ENCODE data around the gene CACNA1G. TPM values are rescaled to one million over a fixed set of nuclear protein-coding genes. Genes with fewer than 3 reads are reported as not detected.
A peak's percentile ranks its signal among the peaks of the same experiment; 100 is the strongest.

CACNA1G gene
- polyA plus RNA-seq, 3 donors from 2014 or later = not detected

DNA sequence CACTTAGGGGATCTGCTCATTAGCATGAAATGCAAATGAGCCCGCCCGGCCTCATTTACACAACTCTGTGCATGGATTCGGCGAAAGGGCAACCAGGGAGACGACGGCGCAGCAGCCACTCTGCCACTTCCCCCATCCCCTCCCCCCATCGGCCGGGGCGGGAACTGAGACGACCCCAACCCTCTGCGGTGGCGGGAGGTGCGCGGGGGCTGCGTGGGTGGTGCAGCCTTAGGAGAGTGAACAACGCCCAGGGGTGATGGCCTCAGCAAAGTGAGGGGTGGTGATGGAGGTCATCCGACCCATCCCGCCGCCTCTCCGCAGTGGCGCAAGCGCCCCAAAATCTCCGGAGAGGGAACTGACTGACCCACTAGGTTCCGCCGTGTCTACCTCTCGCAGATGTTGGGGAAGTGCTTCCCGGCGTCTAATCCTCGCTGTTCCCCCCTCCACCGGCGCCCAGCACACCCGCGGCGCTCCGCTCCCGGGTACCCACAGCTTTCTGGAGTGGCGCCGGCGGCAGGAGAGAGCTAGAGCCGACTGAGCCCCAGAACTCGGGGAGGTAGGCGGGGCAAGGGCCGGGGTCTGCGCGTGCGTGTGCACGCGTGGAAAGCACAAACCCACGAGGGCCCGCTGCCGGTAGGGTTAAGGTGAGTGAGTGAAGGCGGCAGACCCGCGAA lies 1.4 kb upstream of the CACNA1G start:
- peaks cover 0 to 5% (median 5%) of the 10 kb centered on the region in 3 donors for H3K36me3 Mint-ChIP-seq
- no peak for DNase-seq
- H3K27ac Mint-ChIP-seq = no peak overlapping the region
- no peaks in the 10 kb centered on the region for H3K9me3 Mint-ChIP-seq
- H3K27me3 Mint-ChIP-seq (ENCODE audit: low read depth in 3 of 3) = peaks cover 13 to 19% (median 19%) of the 10 kb centered on the region in 3 donors
- H3K4me3 Mint-ChIP-seq = peak overlapping the region; percentile 76 to 84 (median 79)
- peaks cover 16 to 19% of the 10 kb centered on the region in 2 donors for H3K4me1 Mint-ChIP-seq

DNA sequence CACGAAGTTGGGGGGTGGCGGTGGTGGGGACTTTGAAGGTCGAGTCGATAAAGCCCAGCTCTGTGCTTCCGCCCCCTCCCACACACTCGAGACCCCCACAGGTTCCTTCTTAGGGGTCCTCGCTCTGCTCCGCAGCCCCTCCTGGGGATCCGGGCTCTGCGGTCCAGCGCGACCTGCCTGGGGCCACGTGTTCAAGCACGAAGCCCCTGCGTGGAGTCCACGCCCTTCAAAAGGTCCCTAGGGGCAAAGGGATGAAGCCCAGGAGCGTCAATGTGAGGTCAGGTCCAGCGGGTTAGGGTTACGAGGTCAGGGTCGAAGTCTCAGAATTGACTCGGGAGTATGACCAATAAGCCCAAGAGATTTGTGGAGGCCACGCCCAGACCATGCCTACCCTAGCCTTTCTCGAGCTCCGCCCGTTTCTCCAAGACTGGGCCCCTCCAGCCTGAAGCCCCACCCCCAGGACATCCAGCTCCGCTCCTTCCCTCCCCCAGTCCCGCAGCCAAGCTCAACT lies 786 bp upstream of the CACNA1G start:
- Mint-ChIP-seq H3K27me3 (ENCODE audit: low read depth in 3 of 3) (peaks cover 14 to 19% (median 19%) of the 10 kb centered on the region in 3 donors), H3K36me3 (peaks cover 0 to 3% (median 3%) of the 10 kb centered on the region in 3 donors), H3K4me1 (peaks cover 16 to 19% of the 10 kb centered on the region in 2 donors), H3K4me3 (peak overlapping the region; percentile 76 to 84 (median 79)), H3K27ac (no peak overlapping the region), H3K9me3 (no peaks in the 10 kb centered on the region)
- DNase-seq = peak in 1 of 3 donors; percentile 26

DNA sequence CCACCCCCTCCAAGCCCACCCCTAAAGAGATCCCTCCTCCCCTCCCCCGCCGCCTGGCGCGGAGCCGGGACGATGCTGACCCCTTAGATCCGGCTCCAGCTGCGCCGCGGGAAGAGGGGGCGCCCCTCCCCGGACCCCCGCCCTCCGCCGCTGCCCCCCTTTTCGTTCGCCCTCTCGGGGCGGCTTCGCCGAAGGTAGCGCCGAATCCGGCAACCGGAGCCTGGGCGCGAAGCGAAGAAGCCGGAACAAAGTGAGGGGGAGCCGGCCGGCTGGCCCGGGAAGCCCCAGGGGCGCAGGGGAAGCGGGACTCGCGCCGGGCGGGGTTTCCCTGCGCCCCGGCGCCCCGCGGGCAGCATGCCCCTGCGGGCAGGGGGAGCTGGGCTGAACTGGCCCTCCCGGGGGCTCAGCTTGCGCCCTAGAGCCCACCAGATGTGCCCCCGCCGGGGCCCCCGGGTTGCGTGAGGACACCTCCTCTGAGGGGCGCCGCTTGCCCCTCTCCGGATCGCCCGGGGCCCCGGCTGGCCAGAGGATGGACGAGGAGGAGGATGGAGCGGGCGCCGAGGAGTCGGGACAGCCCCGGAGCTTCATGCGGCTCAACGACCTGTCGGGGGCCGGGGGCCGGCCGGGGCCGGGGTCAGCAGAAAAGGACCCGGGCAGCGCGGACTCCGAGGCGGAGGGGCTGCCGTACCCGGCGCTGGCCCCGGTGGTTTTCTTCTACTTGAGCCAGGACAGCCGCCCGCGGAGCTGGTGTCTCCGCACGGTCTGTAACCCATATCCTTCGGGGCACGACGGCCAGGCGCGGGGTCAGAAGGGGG lies 623 bp downstream of the CACNA1G start:
- H3K4me3 Mint-ChIP-seq = peak overlapping the region in 2 of 5 donors; percentile 12 to 14
- no peaks in the 10 kb centered on the region for H3K9me3 Mint-ChIP-seq
- H3K27ac Mint-ChIP-seq = no peak overlapping the region
- no peaks in the 10 kb centered on the region for H3K36me3 Mint-ChIP-seq
- peaks cover 16 to 19% of the 10 kb centered on the region in 2 donors for H3K4me1 Mint-ChIP-seq
- no peak for DNase-seq
- peaks cover 17 to 27% (median 19%) of the 10 kb centered on the region in 3 donors for H3K27me3 Mint-ChIP-seq (ENCODE audit: low read depth in 3 of 3)

DNA sequence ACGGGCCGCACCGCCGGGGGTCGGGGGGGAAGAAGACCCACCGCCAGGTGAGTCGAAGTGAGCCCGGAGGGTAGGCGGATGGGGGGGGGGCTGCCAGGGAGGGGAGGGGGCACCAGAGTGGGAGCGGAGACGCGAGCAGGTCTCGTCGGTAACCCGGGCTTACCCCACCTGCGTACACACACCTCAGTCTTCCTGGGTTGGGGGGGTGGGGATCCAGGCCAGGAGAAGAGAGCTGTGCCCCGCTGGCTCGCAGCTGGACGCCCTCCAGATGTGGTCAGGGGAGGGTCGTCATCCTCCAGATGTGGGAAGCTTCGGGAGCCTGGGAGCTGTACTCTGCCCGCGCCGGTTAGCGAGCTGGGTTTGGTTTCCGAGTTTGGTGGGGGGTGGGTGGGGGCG lies 1.2 kb downstream of the CACNA1G start:
- no peaks in the 10 kb centered on the region for H3K36me3 Mint-ChIP-seq
- peaks cover 16 to 19% of the 10 kb centered on the region in 2 donors for H3K4me1 Mint-ChIP-seq
- H3K9me3 Mint-ChIP-seq = no peaks in the 10 kb centered on the region
- H3K27me3 Mint-ChIP-seq (ENCODE audit: low read depth in 3 of 3) = peaks cover 17 to 31% (median 19%) of the 10 kb centered on the region in 3 donors
- H3K27ac Mint-ChIP-seq = no peak overlapping the region
- H3K4me3 Mint-ChIP-seq = peak overlapping the region in 2 of 5 donors; percentile 12 to 80
- DNase-seq = no peak

DNA sequence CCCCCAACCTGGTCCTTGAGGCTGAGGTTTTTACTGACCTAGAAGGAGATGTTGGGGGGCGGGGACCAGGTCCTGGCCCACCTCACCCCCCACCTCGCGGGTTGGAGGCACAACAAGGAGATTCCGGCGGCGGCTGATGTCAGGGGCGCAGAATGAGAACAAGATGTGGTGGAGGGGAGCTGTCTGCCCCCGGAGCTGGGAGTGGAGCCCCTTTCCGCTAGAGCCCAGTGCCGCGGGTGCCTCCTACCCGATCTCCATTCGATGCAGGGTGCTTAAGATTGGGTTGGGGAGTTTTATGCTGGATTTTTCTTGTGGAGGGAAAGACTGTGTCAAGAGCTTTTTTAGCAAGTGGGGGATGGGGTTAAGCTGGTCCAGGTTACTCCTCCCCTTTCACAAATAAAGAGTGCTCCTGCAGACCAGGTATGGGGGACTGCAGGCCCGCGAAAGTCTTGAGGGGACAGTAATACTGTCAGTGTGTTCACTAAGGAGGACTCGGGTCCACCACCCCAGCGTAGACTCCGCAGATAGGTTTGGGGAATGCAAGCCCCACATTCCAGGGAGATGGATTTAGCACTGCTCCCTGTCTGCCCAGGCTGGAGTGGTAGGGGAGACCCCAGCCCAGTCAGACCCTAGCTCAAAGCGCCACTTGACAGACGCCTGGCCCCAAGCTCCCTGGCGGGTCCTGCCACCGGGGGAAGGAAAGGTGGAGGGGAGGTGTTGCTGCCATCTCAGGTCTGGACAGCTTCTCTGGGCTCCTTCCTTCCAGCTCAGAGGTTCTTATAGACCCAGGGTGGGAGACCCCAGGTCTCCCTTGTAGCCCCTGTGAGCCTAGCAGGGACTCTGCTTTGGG lies 2.0 kb downstream of the CACNA1G start:
- Mint-ChIP-seq H3K9me3 (no peaks in the 10 kb centered on the region), H3K27me3 (ENCODE audit: low read depth in 3 of 3) (peaks cover 19 to 31% (median 19%) of the 10 kb centered on the region in 3 donors), H3K4me3 (peak overlapping the region; percentile 51 to 80 (median 75)), H3K27ac (peak overlapping the region in 2 of 6 donors; percentile 60 to 72), H3K4me1 (peaks cover 16 to 19% of the 10 kb centered on the region in 2 donors), H3K36me3 (no peaks in the 10 kb centered on the region)
- DNase-seq = no peak

DNA sequence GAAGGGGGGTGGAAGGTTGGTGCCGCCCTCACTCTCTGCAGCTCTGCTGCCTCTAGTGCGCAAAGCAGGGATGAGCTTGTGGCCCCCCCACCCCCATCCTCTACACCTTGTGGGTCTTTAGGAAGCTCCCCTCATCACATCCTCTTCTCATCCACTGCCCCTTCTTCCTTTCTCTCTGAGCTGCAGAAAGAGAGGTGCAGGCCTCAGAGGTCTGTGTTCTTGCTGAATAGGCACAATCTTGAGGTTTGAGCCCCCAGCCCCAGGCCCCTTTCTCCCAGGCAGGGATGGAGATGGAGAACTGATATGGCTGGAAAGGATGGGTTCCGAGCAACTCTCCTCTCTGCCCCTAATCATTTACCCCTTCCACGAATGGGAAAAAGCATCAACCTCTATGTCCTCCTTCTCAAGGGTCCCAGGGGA lies 2.6 kb downstream of the CACNA1G start:
- no peak overlapping the region for H3K27ac Mint-ChIP-seq
- no peaks in the 10 kb centered on the region for H3K9me3 Mint-ChIP-seq
- peaks cover 17 to 37% (median 19%) of the 10 kb centered on the region in 3 donors for H3K27me3 Mint-ChIP-seq (ENCODE audit: low read depth in 3 of 3)
- peaks cover 16 to 19% of the 10 kb centered on the region in 2 donors for H3K4me1 Mint-ChIP-seq
- DNase-seq = no peak
- no peaks in the 10 kb centered on the region for H3K36me3 Mint-ChIP-seq
- peak overlapping the region in 1 of 5 donors; percentile 58 for H3K4me3 Mint-ChIP-seq

DNA sequence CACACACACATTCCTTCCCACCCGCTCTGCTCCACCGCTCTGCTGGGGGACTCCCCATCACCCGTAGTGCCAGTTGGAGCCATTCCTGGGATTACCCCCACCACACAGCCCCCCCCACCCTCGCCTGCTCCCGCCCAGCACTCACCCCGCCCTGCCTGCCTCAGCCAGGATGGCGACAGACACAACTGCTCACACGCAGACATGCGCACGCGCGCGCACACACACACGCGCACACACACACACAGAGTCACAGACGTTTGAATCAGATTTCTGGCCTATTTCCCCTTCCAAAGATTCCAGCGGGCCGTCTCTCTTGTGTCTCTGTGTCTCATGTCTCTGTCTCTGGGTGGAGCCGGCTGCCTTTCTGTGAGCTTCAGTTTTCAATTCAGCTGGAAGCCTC lies 4.4 kb downstream of the CACNA1G start:
- no peak overlapping the region for H3K4me3 Mint-ChIP-seq
- H3K27ac Mint-ChIP-seq = peak overlapping the region in 1 of 6 donors; percentile 55
- DNase-seq = no peak
- peaks cover 7 to 8% of the 10 kb centered on the region in 2 donors for H3K4me1 Mint-ChIP-seq
- H3K27me3 Mint-ChIP-seq (ENCODE audit: low read depth in 3 of 3) = peaks cover 12 to 36% (median 23%) of the 10 kb centered on the region in 3 donors
- H3K36me3 Mint-ChIP-seq = no peaks in the 10 kb centered on the region
- no peaks in the 10 kb centered on the region for H3K9me3 Mint-ChIP-seq

DNA sequence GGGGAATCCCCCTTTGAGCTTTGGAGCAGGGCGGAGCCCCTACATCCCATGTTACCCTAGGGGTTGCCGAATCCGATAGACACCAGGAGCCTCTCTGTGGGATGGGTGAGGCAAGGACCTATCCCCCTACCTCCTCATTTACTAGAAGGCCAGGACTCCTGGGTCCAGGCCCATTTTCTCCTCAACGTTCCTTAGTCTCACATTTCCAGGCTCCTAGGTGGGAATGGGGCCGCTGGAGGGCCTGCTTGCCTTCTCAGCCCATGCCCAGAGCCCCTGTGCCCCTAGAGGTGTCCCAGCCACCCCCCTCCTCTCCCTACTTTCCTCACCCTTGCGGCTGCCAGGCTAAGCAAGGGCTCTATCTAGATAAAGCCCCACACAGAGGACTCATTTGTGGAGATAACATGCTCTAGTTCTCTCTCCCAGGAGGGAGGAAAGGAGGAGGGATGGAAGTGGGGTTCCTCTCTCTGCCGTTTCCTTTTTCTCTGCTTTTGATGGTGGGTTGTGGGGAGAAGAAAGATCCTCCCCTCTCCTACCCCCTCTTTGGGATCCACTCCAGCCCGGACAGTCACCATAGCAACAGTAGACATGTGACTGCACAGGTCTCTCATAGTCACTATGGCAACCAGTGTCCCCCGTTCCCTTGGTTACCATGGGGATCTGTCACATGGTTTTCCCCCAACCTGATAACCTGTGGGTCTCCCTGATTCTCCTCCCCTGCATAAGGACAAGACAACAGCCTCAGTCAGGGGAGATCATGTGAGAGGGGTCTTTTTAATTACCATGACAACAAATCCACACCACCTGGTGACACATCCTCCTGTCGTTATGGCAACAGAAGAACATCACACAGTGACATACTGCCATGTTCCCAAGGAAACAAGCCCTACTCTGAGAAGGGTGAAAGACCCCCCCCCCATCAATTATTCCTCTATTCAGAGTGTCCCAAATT lies 5.2 kb downstream of the CACNA1G start:
- H3K27ac Mint-ChIP-seq = no peak overlapping the region
- H3K27me3 Mint-ChIP-seq (ENCODE audit: low read depth in 3 of 3) = peaks cover 10 to 36% (median 20%) of the 10 kb centered on the region in 3 donors
- H3K4me1 Mint-ChIP-seq = peaks cover 3 to 8% of the 10 kb centered on the region in 2 donors
- no peak overlapping the region for H3K4me3 Mint-ChIP-seq
- H3K9me3 Mint-ChIP-seq = no peaks in the 10 kb centered on the region
- no peaks in the 10 kb centered on the region for H3K36me3 Mint-ChIP-seq
- DNase-seq = no peak

DNA sequence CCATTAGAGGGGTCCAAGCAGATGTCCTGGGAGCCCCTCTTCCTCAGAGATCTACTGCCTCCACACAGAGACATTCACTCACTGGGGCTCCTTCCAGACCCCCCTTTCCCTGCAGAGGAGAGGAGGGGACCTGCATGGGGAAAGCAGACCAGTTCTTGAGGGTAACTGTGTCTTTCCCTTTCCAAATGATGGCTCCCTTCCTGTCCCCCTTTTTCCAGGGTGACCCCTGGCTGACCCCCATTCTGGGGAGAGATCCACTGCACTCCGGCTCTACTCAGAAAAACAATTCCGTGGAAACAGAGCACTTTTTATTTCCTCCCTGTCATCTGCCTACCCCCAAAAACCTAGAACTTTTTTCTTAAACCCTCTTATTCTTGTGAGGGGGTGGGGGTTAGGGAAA lies 6.4 kb downstream of the CACNA1G start:
- no peak for DNase-seq
- H3K4me3 Mint-ChIP-seq = no peak overlapping the region
- no peak overlapping the region for H3K27ac Mint-ChIP-seq
- H3K36me3 Mint-ChIP-seq = peaks cover 0 to 4% (median 0%) of the 10 kb centered on the region in 3 donors
- no peaks in the 10 kb centered on the region for H3K9me3 Mint-ChIP-seq
- H3K4me1 Mint-ChIP-seq = peaks cover 3 to 8% of the 10 kb centered on the region in 2 donors
- H3K27me3 Mint-ChIP-seq (ENCODE audit: low read depth in 3 of 3) = peaks cover 13 to 41% (median 20%) of the 10 kb centered on the region in 3 donors

DNA sequence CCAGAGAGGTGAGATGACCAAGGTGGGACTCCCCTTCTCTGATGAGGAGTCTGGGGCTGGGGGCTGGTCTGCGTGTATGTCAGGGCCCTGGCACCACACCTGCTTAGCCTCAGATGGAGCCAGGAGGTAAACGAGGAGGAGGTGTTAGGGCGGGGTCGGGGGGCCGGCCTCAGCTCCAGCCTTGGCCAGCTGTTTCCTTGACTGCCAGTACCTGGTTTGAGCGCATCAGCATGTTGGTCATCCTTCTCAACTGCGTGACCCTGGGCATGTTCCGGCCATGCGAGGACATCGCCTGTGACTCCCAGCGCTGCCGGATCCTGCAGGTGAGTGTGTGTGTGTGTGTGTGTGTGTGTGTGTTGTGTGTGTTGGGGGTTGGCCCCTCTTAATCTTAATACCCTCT lies 8.1 kb downstream of the CACNA1G start:
- Mint-ChIP-seq H3K36me3 (peaks cover 0 to 4% (median 0%) of the 10 kb centered on the region in 3 donors), H3K27me3 (ENCODE audit: low read depth in 3 of 3) (peaks cover 8 to 31% (median 14%) of the 10 kb centered on the region in 3 donors), H3K4me3 (no peak overlapping the region), H3K9me3 (no peaks in the 10 kb centered on the region), H3K4me1 (no peaks in the 10 kb centered on the region), H3K27ac (no peak overlapping the region)
- DNase-seq = no peak

DNA sequence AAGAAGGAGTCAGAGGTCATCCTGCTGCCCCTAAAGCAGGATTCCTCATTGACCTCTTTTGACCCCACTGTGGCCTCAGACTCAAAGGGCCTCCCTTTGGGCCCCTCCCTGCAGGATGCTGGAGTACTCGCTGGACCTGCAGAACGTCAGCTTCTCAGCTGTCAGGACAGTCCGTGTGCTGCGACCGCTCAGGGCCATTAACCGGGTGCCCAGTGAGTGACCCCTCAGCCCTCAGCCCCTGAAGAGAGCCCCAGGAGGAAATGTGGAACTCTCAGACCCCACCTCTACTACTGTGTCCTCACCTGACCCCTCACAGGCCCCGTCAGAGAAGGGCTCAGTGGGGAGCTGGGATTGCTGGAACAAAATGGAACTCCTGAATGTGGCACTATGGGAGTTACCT lies 9.1 kb downstream of the CACNA1G start:
- Mint-ChIP-seq H3K27me3 (ENCODE audit: low read depth in 3 of 3) (peaks cover 4 to 27% (median 10%) of the 10 kb centered on the region in 3 donors), H3K4me3 (no peak overlapping the region), H3K27ac (no peak overlapping the region), H3K4me1 (no peaks in the 10 kb centered on the region), H3K9me3 (no peaks in the 10 kb centered on the region), H3K36me3 (peaks cover 0 to 4% (median 0%) of the 10 kb centered on the region in 3 donors)
- no peak for DNase-seq

DNA sequence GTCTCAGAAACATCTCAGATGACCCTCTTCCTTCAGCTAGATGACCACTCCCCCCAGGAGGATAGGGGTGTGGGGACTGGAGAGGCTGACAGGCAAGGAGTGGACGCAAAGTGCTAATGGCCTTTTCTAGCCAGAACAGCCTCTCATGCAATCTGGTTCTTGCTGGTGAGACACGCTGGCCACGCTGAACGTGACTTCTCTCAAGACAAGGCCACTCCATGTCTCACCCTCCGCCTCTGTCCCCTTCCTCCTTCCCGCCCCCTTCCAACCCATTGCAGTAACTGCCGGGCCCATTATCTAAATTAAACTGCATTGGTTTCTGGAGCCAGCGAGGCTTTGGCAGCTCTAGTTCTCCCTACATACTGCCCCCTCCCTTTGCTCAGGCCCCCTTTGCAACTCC lies 9.5 kb downstream of the CACNA1G start:
- H3K4me1 Mint-ChIP-seq = no peaks in the 10 kb centered on the region

More for the DNA sequence above, 9.5 kb downstream of the CACNA1G start:
- Mint-ChIP-seq H3K4me3 (no peak overlapping the region), H3K36me3 (peaks cover 0 to 4% (median 0%) of the 10 kb centered on the region in 3 donors), H3K9me3 (no peaks in the 10 kb centered on the region), H3K27me3 (ENCODE audit: low read depth in 3 of 3) (peaks cover 4 to 25% (median 10%) of the 10 kb centered on the region in 3 donors), H3K27ac (no peak overlapping the region)
- DNase-seq = no peak

Measured in immature natural killer cell (primary cell).